IMR-90 (cell line): ENCODE results near the gene ZSCAN12. TPM values are rescaled to one million over a fixed set of nuclear protein-coding genes. Genes with fewer than 3 reads are reported as not detected.

ENCODE experiments used
- ATAC-seq: fragments of 200-7000 bp; cut with Tn5 transposase; 2 replicates; pipeline ENCODE4 v1.9.1; 2020; ENCODE audit warnings: low read depth, mild to moderate bottlenecking, moderate library complexity
- BruUV-seq: library from RNA; stranded (reverse); fragments of 400-500 nt; replicated peaks from 2 replicates; lab custom pipeline; 2021; lab: Mats Ljungman, UMichigan
- CTCF ChIA-PET: fragments of 300-600 bp; formaldehyde crosslinking; extraction: SDS; loops from one replicate; lab custom pipeline; 2021; ENCODE audit warnings: antibody characterized with exemption; lab: Yijun Ruan, JAX
- POLR2A ChIA-PET: fragments of 300-600 bp; sonication (Branson Sonifier 250); formaldehyde crosslinking; loops from one replicate; lab custom pipeline; 2022; ENCODE audit warnings: antibody characterized with exemption; ENCODE audit not compliant: unreplicated experiment; lab: Charles Lee
- DNase-seq: peaks from one replicate; pipeline ENCODE4 v3.0.0; 2013
- H2AFZ ChIP-seq: replicated peaks from 2 replicates; pipeline ENCODE3; 2013; ENCODE audit warnings: low read length, mild to moderate bottlenecking; ENCODE audit not compliant: poor library complexity
- H2AK5ac ChIP-seq: 2 replicates; pipeline ENCODE4 v1.6.1; 2013; ENCODE audit warnings: low read depth, low read length, inconsistent platforms
- H2AK9ac ChIP-seq: replicated peaks from 2 replicates; pipeline ENCODE3; 2013; ENCODE audit warnings: mild to moderate bottlenecking, low read depth, low read length, moderate library complexity; ENCODE audit not compliant: poor library complexity
- H2BK120ac ChIP-seq: 2 replicates; pipeline ENCODE4 v1.6.1; 2013; ENCODE audit warnings: low read depth, low read length, inconsistent platforms
- H2BK15ac ChIP-seq: 3 replicates; pipeline ENCODE4 v1.6.1; 2013; ENCODE audit warnings: low read depth, low read length, inconsistent platforms
- H2BK20ac ChIP-seq: 2 replicates; pipeline ENCODE4 v1.6.1; 2013; ENCODE audit warnings: low read depth, mild to moderate bottlenecking, inconsistent platforms, low read length, moderate library complexity
- H2BK5ac ChIP-seq: 2 replicates; pipeline ENCODE4 v1.6.1; 2013; ENCODE audit warnings: mild to moderate bottlenecking, low read depth, low read length, inconsistent platforms; ENCODE audit not compliant: poor library complexity, severe bottlenecking
- H3K14ac ChIP-seq: replicated peaks from 2 replicates; pipeline ENCODE4 v1.6.1; 2013; ENCODE audit warnings: low read depth, low read length, inconsistent platforms
- H3K18ac ChIP-seq: 2 replicates; pipeline ENCODE4 v1.6.1; 2013; ENCODE audit warnings: low read depth, low read length, control low read depth
- H3K23ac ChIP-seq: 2 replicates; pipeline ENCODE4 v1.6.1; 2013; ENCODE audit warnings: low read depth, low read length, inconsistent platforms
- H3K27ac ChIP-seq: 2 replicates; pipeline ENCODE4 v1.5.1; 2013; ENCODE audit warnings: mild to moderate bottlenecking, control low read depth, low read length; ENCODE audit not compliant: insufficient read depth
- H3K27me3 ChIP-seq: 2 replicates; pipeline ENCODE4 v1.6.1; 2013; ENCODE audit warnings: low read length; ENCODE audit not compliant: control insufficient read depth, insufficient read depth
- H3K36me3 ChIP-seq: 2 replicates; pipeline ENCODE4 v1.6.1; 2013; ENCODE audit warnings: low read length, mixed read lengths; ENCODE audit not compliant: control insufficient read depth, insufficient read depth
- H3K4ac ChIP-seq: 2 replicates; pipeline ENCODE4 v1.6.1; 2013; ENCODE audit warnings: low read depth, low read length, inconsistent platforms
- H3K4me1 ChIP-seq: 2 replicates; pipeline ENCODE4 v1.6.1; 2013; ENCODE audit warnings: low read length, mixed read lengths; ENCODE audit not compliant: control insufficient read depth, insufficient read depth
- H3K4me2 ChIP-seq: 2 replicates; pipeline ENCODE4 v1.6.1; 2013; ENCODE audit warnings: low read depth, mild to moderate bottlenecking, control low read depth, low read length, moderate library complexity
- H3K4me3 ChIP-seq: 2 replicates; pipeline ENCODE4 v1.5.1; 2013; ENCODE audit warnings: low read depth, mild to moderate bottlenecking, control low read depth, low read length, moderate library complexity; ENCODE audit not compliant: insufficient read depth
- H3K56ac ChIP-seq: 2 replicates; pipeline ENCODE4 v1.6.1; 2013; ENCODE audit warnings: low read length, inconsistent platforms; ENCODE audit not compliant: insufficient read depth; ENCODE audit errors: extremely low read depth
- H3K79me1 ChIP-seq, 2 experiments: 2 replicates each; pipeline ENCODE4 v1.6.1; 2013; ENCODE audit warnings: low read length in 2 of 2, inconsistent platforms in 1 of 2, low read depth in 1 of 2
- H3K9ac ChIP-seq: 2 replicates; pipeline ENCODE4 v1.6.1; 2013; ENCODE audit warnings: low read depth, low read length, control low read depth
- H3K9me1 ChIP-seq: 2 replicates; pipeline ENCODE4 v1.6.1; 2013; ENCODE audit warnings: low read length, inconsistent platforms; ENCODE audit not compliant: insufficient read depth
- H3K9me3 ChIP-seq: 2 replicates; pipeline ENCODE4 v1.6.1; 2013; ENCODE audit warnings: low read length; ENCODE audit not compliant: control insufficient read depth, insufficient read depth
- H4K20me1 ChIP-seq: 2 replicates; pipeline ENCODE4 v1.6.1; 2013; ENCODE audit warnings: low read length, inconsistent platforms; ENCODE audit not compliant: insufficient read depth
- H4K5ac ChIP-seq: 2 replicates; pipeline ENCODE4 v1.6.1; 2013; ENCODE audit warnings: mild to moderate bottlenecking, low read depth, low read length, control low read depth
- H4K8ac ChIP-seq, 2 experiments: 2 replicates each; pipeline ENCODE4 v1.6.1; 2013; ENCODE audit warnings: low read depth in 2 of 2, low read length in 2 of 2, control low read depth in 1 of 2, inconsistent platforms in 1 of 2
- H4K91ac ChIP-seq: 2 replicates; pipeline ENCODE4 v1.6.1; 2013; ENCODE audit warnings: low read depth, low read length, inconsistent platforms; ENCODE audit not compliant: insufficient read depth
- CEBPB ChIP-seq: IDR thresholded peaks from 2 replicates; pipeline ENCODE4 v1.6.1; 2012; ENCODE audit warnings: low read depth, low read length, improper control_type of control experiment
- CHD1 ChIP-seq: IDR thresholded peaks from 2 replicates; pipeline ENCODE4 v1.6.1; 2012; ENCODE audit warnings: low read depth, low read length, improper control_type of control experiment
- MAFK ChIP-seq: IDR thresholded peaks from 2 replicates; pipeline ENCODE4 v1.6.1; 2012; ENCODE audit warnings: low read depth, low read length, improper control_type of control experiment
- MAZ ChIP-seq: IDR thresholded peaks from 2 replicates; pipeline ENCODE4 v1.6.1; 2012; ENCODE audit warnings: low read depth, mild to moderate bottlenecking, low read length, improper control_type of control experiment, moderate library complexity, borderline replicate concordance
- MXI1 ChIP-seq: IDR thresholded peaks from 2 replicates; pipeline ENCODE4 v1.6.1; 2012; ENCODE audit warnings: low read depth, mild to moderate bottlenecking, low read length, moderate library complexity, borderline replicate concordance
- RAD21 ChIP-seq: IDR thresholded peaks from 2 replicates; pipeline ENCODE4 v1.6.1; 2012; ENCODE audit warnings: low read length, improper control_type of control experiment
- SMC3 ChIP-seq: fragments of 150-350 bp; IDR thresholded peaks from 2 replicates; pipeline ENCODE4 v1.6.1; 2016; ENCODE audit warnings: low read depth, mild to moderate bottlenecking, antibody characterized with exemption, low read length, moderate library complexity
- WGBS, 2 experiments: methylation state at CpG; one replicate each; pipeline versions ENCODE4 v1.1.5 to v1.1.7; 2013; ENCODE audit warnings: missing lambda C conversion rate in 2 of 2; ENCODE audit not compliant: insufficient read length in 1 of 2; ENCODE audit errors: extremely low coverage in 2 of 2; 5-methylcytosine and 5-hydroxymethylcytosine counted together
- dilution Hi-C: fragments of 300-500 bp; cut with HindIII; formaldehyde crosslinking; loops from one replicate; pipeline ENCODE4 v1.14.3; 2018; ENCODE audit warnings: low sequenced_read_pairs; ENCODE audit not compliant: unreplicated experiment
- in situ Hi-C: fragments of 300-500 bp; cut with MboI; formaldehyde crosslinking; loops from 3 replicates; pipeline ENCODE4 v1.14.3; 2019; ENCODE audit warnings: low sequenced_read_pairs, inconsistent platforms, mixed read lengths
- intact Hi-C: fragments of 100-400 bp; cut with micrococcal nuclease; formaldehyde crosslinking; loops from 2 replicates; pipeline ENCODE4 v1.10.0; 2022
- polyA plus RNA-seq, 3 experiments: library from polyadenylated mRNA; depleted of rRNA; stranded (reverse); fragments of >200 nt; gene quantifications; 2 replicates each; pipeline ENCODE4 v1.2.3, GENCODE V29; 2012; ENCODE audit warnings: low replicate concordance in 1 of 3
- total RNA-seq: library from RNA; depleted of rRNA; stranded (reverse); fragments of >200 nt; gene quantifications from 2 replicates; pipeline ENCODE4 v1.2.3, GENCODE V29; 2012

ZSCAN12 gene
- total and polyA plus RNA-seq, 2 of the 4 experiments (the other 2 are of a cell fraction), result 2.0 to 6.5 TPM

GRCh38 chr6:28354688-28355554, 44.6 kb downstream of the ZSCAN12 start:
- H3K23ac ChIP-seq, result 0 out of 2 replicates have a peak overlapping the region, but pooled peaks have one; percentile 46
- H3K4me1 ChIP-seq, result peaks cover 17% of the 10 kb centered on the region
- dilution Hi-C loops, result no loop called here

More at GRCh38 chr6:28354688-28355554, 44.6 kb downstream of the ZSCAN12 start:
- peaks cover 2% of the 10 kb centered on the region; the same call in 1 of the 2 replicates for H3K36me3 ChIP-seq
- no peak overlapping the region for H4K91ac ChIP-seq
- DNase-seq (no peak), ATAC-seq (no peak)
- no peaks in the 10 kb centered on the region for H3K27me3 ChIP-seq
- H3K4ac ChIP-seq, result no peak overlapping the region
- H3K56ac ChIP-seq, result no peak overlapping the region
- in situ Hi-C loops, result loop anchor here (5.0 kb wide), 1 partner anchor 223 kb away; no protein-coding TSS in a partner anchor
- no peaks in the 10 kb centered on the region for H3K9me3 ChIP-seq
- H3K4me2 ChIP-seq, result peak overlapping the region; percentile 81; the same call in 1 of the 2 replicates
- no peaks in the 10 kb centered on the region for H4K20me1 ChIP-seq
- H3K4me3 ChIP-seq, result no peak overlapping the region
- CTCF ChIA-PET, result interaction anchor here (0.7 to 2.0 kb wide), 8 partner anchors 17 to 218 kb away, joined by 3 to 11 read pairs (median 4); partner anchors contain the start of genes ZKSCAN4 and ZSCAN26
- WGBS, 2 experiments, result 100% methylated on average over 1 of the region's 10 CpGs; no CpG with 5 or more reads in 1 of the 2 experiments
- H2BK120ac ChIP-seq, result no peak overlapping the region
- no peak overlapping the region for H2BK5ac ChIP-seq
- H3K14ac ChIP-seq, result no peak overlapping the region
- no peak overlapping the region for H2BK20ac ChIP-seq
- no TSS peak for BruUV-seq
- no peak overlapping the region for H3K18ac ChIP-seq
- peak overlapping the region; percentile 55; the same call in 1 of the 2 replicates for H2AK5ac ChIP-seq
- TF ChIP-seq CEBPB (no peak), SMC3 (no peak), CHD1 (no peak), RAD21 (no peak), MAZ (no peak), MXI1 (no peak), MAFK (no peak)
- peaks cover 13% of the 10 kb centered on the region; the same call in 1 of the 2 replicates for H3K9me1 ChIP-seq
- peak overlapping the region; percentile 60 for H2AK9ac ChIP-seq
- H4K5ac ChIP-seq, result peak overlapping the region; percentile 22; the same call in 1 of the 2 replicates
- no peak overlapping the region for H2BK15ac ChIP-seq
- POLR2A ChIA-PET, result interaction anchor here (0.9 kb wide), 1 partner anchor 483 kb away, joined by 4 read pairs; a partner anchor contains a TSS
- intact Hi-C loops, result loop anchor here (5.0 kb wide), 1 partner anchor 103 kb away; the partner anchor contains the start of gene ZKSCAN4
- H3K27ac ChIP-seq, result peak overlapping the region; percentile 46; the same call in 1 of the 2 replicates
- H3K79me1 ChIP-seq, result peaks cover 30 to 59% of the 10 kb centered on the region in 2 experiments
- H3K9ac ChIP-seq, result 0 out of 2 replicates have a peak overlapping the region, but pooled peaks have one; percentile 17
- H2AFZ ChIP-seq, result no peak overlapping the region
- no peak overlapping the region for H4K8ac ChIP-seq
